Breast epithelium (tissue), 4 donors: ENCODE results near the gene PRRT1B. TPM values are rescaled to one million over a fixed set of nuclear protein-coding genes. Genes with fewer than 3 reads are reported as not detected.

ENCODE experiments used
- DNase-seq, 2 donors: peaks; one replicate each; pipeline ENCODE4 v3.0.0-alpha.2; 2019; ENCODE audit warnings: low spot score in 2 of 2
- H3K27ac ChIP-seq, 2 donors: fragments of 200-600 bp; sonication (generic) in 1 of 2; one replicate each; pipeline ENCODE4 v1.5.1; 2016 to 2019; ENCODE audit warnings: mild to moderate bottlenecking in 1 of 2
- H3K27me3 ChIP-seq, 2 donors: fragments of 200-600 bp; sonication (generic) in 1 of 2; one replicate each; pipeline versions ENCODE4 v1.5.1 to v1.6.0; 2017 to 2019; ENCODE audit warnings: control low read depth in 1 of 2, mild to moderate bottlenecking in 1 of 2
- H3K36me3 ChIP-seq: fragments of 200-600 bp; one replicate; pipeline ENCODE4 v1.5.1; 2019
- H3K4me1 ChIP-seq, 2 donors: fragments of 200-600 bp; sonication (generic); one replicate each; pipeline ENCODE4 v1.5.1; 2016 to 2019; ENCODE audit warnings: control low read depth in 1 of 2
- H3K4me3 ChIP-seq, 3 donors: fragments of 200-600 bp; sonication (generic); 1 replicate in 2 of 3; 2 replicates in 1 of 3; pipeline ENCODE4 v1.5.1; 2016 to 2019; ENCODE audit warnings: mild to moderate bottlenecking in 3 of 3, moderate library complexity in 2 of 3
- H3K9me3 ChIP-seq, 2 donors: fragments of 200-600 bp; sonication (generic) in 1 of 2; one replicate each; pipeline ENCODE4 v1.5.1; 2016 to 2019; ENCODE audit warnings: control low read depth in 1 of 2
- POLR2A ChIP-seq: fragments of 450-650 bp; IDR thresholded peaks from one replicate; pipeline ENCODE4 v1.6.1; 2016; ENCODE audit warnings: antibody characterized with exemption, mild to moderate bottlenecking, moderate library complexity
- POLR2AphosphoS5 ChIP-seq, 3 donors: sonication (generic); formaldehyde crosslinking; IDR thresholded peaks; one replicate each; pipeline ENCODE4 v1.6.1; 2017; ENCODE audit warnings: antibody characterized with exemption in 3 of 3
- intact Hi-C: fragments of 100-400 bp; cut with DNase I; formaldehyde crosslinking; loops from one replicate; pipeline ENCODE4 v1.15.1; 2023; ENCODE audit warnings: low total_unique reads
- total RNA-seq, 3 donors: library from RNA; depleted of rRNA; stranded (reverse); fragments of >200 nt; gene quantifications; one replicate each; pipeline ENCODE4 v1.1.0, GENCODE V29; 2016
- TF ChIP-seq, protein P1 (sequence below), 3 donors: fragments of 450-650 bp; IDR thresholded peaks; one replicate each; pipeline ENCODE4 v1.5.1; 2016 to 2017; ENCODE audit warnings: antibody characterized with exemption in 3 of 3, mild to moderate bottlenecking in 3 of 3, moderate library complexity in 3 of 3

Gene PRRT1B
- total RNA-seq, 3 donors from 2014 or later = 0.33 TPM; not detected in 2

DNA sequence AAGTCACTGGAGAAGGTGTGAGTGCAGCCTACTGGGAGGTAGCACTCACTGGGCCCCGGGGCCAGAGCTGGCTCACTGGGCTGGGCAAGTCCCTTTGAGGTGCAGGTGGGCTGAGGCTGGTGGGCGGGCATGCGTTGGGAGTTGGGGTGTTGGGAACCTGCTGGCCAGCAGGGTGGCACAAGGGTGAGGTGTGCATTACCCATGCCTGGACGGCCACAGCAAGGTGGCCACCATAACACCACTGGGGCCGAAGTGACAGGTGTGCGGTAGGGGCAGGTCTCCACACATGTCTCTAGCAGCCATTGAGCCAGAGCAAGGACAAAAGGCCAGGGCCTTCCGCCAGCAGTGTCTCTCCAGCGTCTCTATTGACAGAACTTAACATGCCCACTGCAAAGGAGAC is 22.6 kb downstream of the PRRT1B start:
- TF ChIP-seq POLR2A = no peak
- TF ChIP-seq, protein P1, sequence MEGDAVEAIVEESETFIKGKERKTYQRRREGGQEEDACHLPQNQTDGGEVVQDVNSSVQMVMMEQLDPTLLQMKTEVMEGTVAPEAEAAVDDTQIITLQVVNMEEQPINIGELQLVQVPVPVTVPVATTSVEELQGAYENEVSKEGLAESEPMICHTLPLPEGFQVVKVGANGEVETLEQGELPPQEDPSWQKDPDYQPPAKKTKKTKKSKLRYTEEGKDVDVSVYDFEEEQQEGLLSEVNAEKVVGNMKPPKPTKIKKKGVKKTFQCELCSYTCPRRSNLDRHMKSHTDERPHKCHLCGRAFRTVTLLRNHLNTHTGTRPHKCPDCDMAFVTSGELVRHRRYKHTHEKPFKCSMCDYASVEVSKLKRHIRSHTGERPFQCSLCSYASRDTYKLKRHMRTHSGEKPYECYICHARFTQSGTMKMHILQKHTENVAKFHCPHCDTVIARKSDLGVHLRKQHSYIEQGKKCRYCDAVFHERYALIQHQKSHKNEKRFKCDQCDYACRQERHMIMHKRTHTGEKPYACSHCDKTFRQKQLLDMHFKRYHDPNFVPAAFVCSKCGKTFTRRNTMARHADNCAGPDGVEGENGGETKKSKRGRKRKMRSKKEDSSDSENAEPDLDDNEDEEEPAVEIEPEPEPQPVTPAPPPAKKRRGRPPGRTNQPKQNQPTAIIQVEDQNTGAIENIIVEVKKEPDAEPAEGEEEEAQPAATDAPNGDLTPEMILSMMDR (IDR thresholded peaks at IDR 0.05) = no peak
- TF ChIP-seq POLR2AphosphoS5 (IDR thresholded peaks at IDR 0.05) = no peak
- no peak for DNase-seq

DNA sequence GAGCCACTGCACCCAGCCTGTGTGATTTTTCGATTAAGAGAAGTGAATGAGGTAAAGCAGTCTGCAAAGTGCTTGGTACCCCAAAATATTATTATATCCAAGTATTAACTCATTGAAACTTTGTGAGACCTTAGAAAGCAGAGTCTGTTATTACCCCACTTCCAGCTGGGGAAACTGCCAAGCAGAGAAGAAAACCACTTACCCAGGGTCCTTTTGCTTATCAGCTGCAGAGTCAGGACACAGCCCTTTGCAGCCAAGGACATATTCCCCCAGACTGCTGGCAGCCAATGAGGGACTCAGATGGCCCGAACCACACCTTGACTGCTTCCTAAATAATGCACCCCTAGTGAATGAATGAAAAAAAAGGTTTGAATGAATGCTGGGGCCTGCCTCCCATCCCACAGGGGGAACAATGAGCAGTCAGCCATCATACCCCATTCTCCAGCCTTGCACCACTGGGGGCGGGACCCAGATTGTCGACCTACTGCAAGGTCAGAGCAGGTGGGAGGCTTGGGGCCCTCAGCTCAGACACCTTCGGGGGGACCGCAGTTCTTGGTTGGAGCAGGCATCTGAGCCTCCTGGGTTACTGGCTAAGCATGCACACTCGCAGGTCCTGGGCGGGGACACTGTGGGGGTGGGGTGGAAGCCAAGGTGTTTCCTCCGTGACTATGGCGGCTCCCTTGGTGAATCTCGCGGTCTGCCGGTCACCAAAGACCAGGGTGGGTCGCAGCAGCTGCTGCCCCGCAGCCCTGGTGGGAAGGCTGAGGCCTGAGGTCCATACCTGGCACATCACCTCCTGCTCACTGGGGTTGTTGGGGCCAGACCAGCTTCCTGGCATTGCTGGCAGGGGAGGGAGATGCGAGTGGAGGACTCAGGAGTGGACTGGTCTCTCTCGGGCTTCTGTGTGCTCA is 29.7 kb downstream of the PRRT1B start:
- Histone ChIP-seq H3K4me3 (no peak overlapping the region), H3K27me3 (no peaks in the 10 kb centered on the region), H3K36me3 (no peaks in the 10 kb centered on the region), H3K4me1 (peaks cover 0 to 3% of the 10 kb centered on the region in 2 donors), H3K9me3 (no peaks in the 10 kb centered on the region), H3K27ac (no peak overlapping the region)
- TF ChIP-seq, protein P1 (IDR thresholded peaks at IDR 0.05) = no peak
- TF ChIP-seq POLR2A (no peak), POLR2AphosphoS5 (IDR thresholded peaks at IDR 0.05) (no peak)
- DNase-seq = no peak
- intact Hi-C loops = no loop called here

More for the DNA sequence above, 22.6 kb downstream of the PRRT1B start:
- intact Hi-C loops = no loop called here
- no peaks in the 10 kb centered on the region for H3K27me3 ChIP-seq
- H3K36me3 ChIP-seq = no peaks in the 10 kb centered on the region
- no peaks in the 10 kb centered on the region for H3K4me1 ChIP-seq
- no peak overlapping the region for H3K4me3 ChIP-seq
- H3K27ac ChIP-seq = no peak overlapping the region
- peaks cover 0 to 3% of the 10 kb centered on the region in 2 donors for H3K9me3 ChIP-seq

DNA sequence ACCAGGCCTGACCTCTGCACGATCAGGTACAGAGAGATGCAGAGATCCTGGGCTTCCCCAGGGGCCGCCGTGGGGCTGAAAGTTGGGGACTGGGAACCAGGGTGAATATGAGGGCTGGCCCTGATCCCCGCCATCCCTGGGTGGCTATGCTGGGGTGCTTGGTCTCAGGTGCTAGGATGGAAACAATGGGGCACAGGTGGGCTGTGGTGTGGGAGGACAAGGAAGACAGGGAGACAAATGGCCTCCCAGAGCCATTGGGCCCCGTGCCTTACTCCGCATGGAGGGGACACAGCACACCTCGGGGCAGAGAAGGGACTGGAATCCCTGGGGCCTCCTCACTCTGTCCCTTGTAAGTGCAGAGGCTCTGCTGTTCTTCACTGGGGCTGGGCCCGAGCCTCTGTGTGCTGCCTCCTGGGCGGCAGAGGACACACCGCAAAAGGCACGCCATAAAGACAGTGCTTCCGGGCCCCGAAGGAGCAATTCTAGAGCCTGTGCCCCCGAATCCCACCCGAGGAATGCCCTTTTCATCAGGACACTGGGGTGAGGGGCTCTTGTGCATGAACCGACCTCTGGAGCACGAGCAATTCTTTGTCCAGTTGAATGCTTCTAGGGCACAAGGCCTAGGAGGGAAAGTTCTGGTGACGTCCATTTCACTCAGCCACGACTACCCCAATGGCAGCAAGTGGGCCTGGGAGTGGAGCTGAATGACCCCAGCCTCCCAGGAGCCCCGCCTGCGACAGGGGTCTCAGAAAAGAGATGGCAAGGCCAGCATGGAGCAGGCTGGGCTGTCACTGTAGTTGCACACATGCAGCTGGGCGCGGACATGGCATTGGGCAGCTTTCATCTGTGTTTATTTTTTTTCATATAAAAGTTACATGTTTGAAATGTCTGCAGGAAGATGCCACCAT is 30.9 kb downstream of the PRRT1B start:
- intact Hi-C loops = no loop called here
- H3K9me3 ChIP-seq = no peaks in the 10 kb centered on the region
- peaks cover 0 to 5% of the 10 kb centered on the region in 2 donors for H3K4me1 ChIP-seq
- no peak for TF ChIP-seq POLR2A
- TF ChIP-seq, protein P1 (IDR thresholded peaks at IDR 0.05) = no peak
- no peak for TF ChIP-seq POLR2AphosphoS5 (IDR thresholded peaks at IDR 0.05)
- no peak overlapping the region for H3K4me3 ChIP-seq
- H3K27me3 ChIP-seq = no peaks in the 10 kb centered on the region
- no peak overlapping the region for H3K27ac ChIP-seq
- no peaks in the 10 kb centered on the region for H3K36me3 ChIP-seq
- DNase-seq = no peak

DNA sequence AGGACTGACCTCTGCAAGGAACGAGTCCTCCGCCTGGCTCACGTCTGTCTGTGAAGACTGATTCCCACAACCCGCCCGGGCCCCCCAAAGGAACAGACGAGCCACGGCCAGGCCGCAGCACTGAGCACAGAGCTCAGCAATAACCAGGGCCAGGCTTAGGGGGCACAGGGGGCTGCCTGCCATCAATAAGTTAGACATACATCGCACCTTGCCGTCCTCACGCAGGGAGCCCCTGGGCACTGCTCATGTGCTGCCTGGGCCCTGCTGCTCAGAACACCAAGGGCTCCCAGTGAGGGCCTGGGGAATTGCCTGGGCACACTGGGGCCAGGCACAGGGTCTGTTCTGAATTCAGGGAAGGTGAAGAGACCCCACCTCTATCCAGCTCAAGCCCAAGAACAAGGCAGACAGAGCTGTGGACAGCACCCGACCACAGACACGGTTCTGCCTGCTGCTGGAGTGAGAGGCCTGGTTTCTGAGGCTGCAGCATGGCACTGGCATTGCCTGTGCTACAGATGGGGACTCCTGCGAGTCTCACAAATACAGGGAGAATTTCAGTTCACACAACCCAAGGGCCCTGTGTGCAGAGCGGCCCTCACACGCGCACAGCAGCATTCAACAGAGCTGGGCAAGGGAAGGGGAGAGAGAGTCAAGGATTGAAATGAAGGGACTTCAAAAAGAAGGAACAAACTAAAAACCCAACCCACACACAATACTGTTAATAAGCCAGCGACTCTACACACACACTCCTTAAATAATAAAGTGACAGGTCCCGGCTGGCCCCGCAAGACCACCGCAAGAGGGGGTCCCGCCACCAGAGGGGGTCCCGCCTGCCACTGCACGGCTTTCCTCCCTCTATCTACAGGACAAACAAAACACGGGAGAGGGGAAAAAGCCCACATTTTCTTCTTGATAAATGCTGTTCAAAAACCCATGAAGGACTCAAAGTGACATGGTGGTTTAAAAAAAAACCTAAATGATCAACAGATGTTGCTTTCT is 32.0 kb downstream of the PRRT1B start:
- Histone ChIP-seq H3K27ac (no peak overlapping the region), H3K9me3 (no peaks in the 10 kb centered on the region), H3K4me3 (no peak overlapping the region), H3K4me1 (peaks cover 0 to 5% of the 10 kb centered on the region in 2 donors), H3K27me3 (no peaks in the 10 kb centered on the region), H3K36me3 (no peaks in the 10 kb centered on the region)
- TF ChIP-seq POLR2A = no peak
- TF ChIP-seq, protein P1 (IDR thresholded peaks at IDR 0.05) = no peak
- TF ChIP-seq POLR2AphosphoS5 (IDR thresholded peaks at IDR 0.05) = no peak
- DNase-seq = no peak
- intact Hi-C loops = no loop called here
